Naive B cell (primary cell): ENCODE measurements around the gene UPF1. TPM values are rescaled to one million over a fixed set of nuclear protein-coding genes. Genes with fewer than 3 reads are reported as not detected.

Experiments
- ATAC-seq, 2 donors: fragments of 150-1000 bp; cut with Tn5 transposase; 2 replicates each; pipeline ENCODE4 v1.10.0; 2021; ENCODE audit warnings: low read depth in 2 of 2, mild to moderate bottlenecking in 2 of 2, moderate library complexity in 2 of 2
- DNase-seq: peaks from one replicate; pipeline ENCODE4 v3.0.0; 2022
- H3K27ac Mint-ChIP-seq, 6 donors: one replicate each; pipeline ENCODE4 v1.8.0; 2020 to 2022; ENCODE audit warnings: mild to moderate bottlenecking in 6 of 6, mixed read lengths in 6 of 6, moderate library complexity in 5 of 6, inconsistent platforms in 2 of 6
- H3K27me3 Mint-ChIP-seq, 3 donors: one replicate each; pipeline ENCODE4 v1.8.0; 2021 to 2022; ENCODE audit warnings: mixed read lengths in 3 of 3, mild to moderate bottlenecking in 1 of 3
- H3K36me3 Mint-ChIP-seq, 2 donors: one replicate each; pipeline ENCODE4 v1.8.0; 2020 to 2022; ENCODE audit warnings: mixed read lengths in 2 of 2, inconsistent platforms in 1 of 2, mild to moderate bottlenecking in 1 of 2
- H3K4me1 Mint-ChIP-seq, 3 donors: one replicate each; pipeline ENCODE4 v1.8.0; 2020 to 2022; ENCODE audit warnings: mixed read lengths in 3 of 3, inconsistent platforms in 1 of 3, mild to moderate bottlenecking in 1 of 3, moderate library complexity in 1 of 3
- H3K4me3 Mint-ChIP-seq, 8 donors: one replicate each; pipeline ENCODE4 v1.8.0; 2020 to 2022; ENCODE audit warnings: mild to moderate bottlenecking in 8 of 8, mixed read lengths in 8 of 8, moderate library complexity in 8 of 8, inconsistent platforms in 2 of 8
- H3K9me3 Mint-ChIP-seq, 7 donors: one replicate each; pipeline ENCODE4 v1.8.0; 2020 to 2022; ENCODE audit warnings: mixed read lengths in 7 of 7, mild to moderate bottlenecking in 5 of 7, inconsistent platforms in 2 of 7, moderate library complexity in 1 of 7
- polyA plus RNA-seq, 6 donors: library from polyadenylated mRNA; unstranded; fragments of 300-500 nt; fragmentation: Illumina TruSeq; gene quantifications; one replicate each; pipeline ENCODE4 v1.2.3, GENCODE V29; 2021; ENCODE audit warnings: low read depth in 6 of 6

The UPF1 gene
- polyA plus RNA-seq, 6 donors from 2014 or later, result 2.2 to 21.3 (median 10.0) TPM

DNA sequence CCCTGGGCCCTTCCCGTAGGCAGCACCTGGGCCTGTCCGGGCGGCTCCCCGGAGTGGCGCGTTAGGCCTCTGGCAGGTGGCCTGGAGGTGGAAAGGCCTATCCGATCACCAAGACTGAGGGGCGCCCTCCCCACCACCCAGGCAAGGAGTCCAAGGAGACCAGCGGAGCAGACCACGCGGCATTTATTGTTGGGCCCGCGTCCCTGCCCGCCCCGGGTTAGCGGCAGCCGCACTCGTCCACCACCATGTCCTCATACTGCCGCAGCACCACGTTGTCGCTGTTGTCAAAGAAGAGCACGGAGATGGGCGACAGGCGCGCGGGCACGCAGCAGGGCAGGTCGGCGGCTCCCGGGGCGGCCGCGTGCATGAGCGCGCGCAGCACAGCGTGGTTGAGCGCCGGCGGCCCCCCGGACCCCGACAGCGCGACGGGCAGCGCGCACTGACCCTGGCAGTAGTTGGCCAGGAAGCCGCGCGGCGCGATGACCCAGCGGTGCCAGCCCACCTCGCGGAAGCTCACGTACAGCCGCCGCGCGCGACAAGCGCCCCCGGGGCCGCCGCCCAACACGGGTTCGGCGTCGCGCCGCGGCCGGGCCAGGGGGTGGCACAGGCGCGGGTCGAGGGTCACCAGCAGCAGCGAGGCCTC lies 36.7 kb downstream of the UPF1 start:
- H3K27ac Mint-ChIP-seq, result no peak overlapping the region
- H3K36me3 Mint-ChIP-seq, result no peaks in the 10 kb centered on the region
- no peaks in the 10 kb centered on the region for H3K9me3 Mint-ChIP-seq
- DNase-seq, result no peak
- no peak overlapping the region for H3K4me3 Mint-ChIP-seq
- H3K27me3 Mint-ChIP-seq, result peaks cover 6 to 25% (median 18%) of the 10 kb centered on the region in 3 donors
- peaks cover 7 to 11% (median 10%) of the 10 kb centered on the region in 3 donors for H3K4me1 Mint-ChIP-seq
- ATAC-seq, result no peak

- no peak for ATAC-seq
- Mint-ChIP-seq H3K4me3 (peak overlapping the region in 1 of 8 donors; percentile 20), H3K27me3 (peaks cover 6 to 25% (median 18%) of the 10 kb centered on the region in 3 donors), H3K4me1 (peaks cover 7 to 11% (median 10%) of the 10 kb centered on the region in 3 donors), H3K36me3 (no peaks in the 10 kb centered on the region), H3K9me3 (no peaks in the 10 kb centered on the region), H3K27ac (no peak overlapping the region)
- DNase-seq, result no peak
These were observed 37.4 kb downstream of the UPF1 start for GRCh38 chr19:18869023-18869618.

- no peaks in the 10 kb centered on the region for H3K36me3 Mint-ChIP-seq
- H3K9me3 Mint-ChIP-seq, result no peaks in the 10 kb centered on the region
- peaks cover 7 to 11% (median 10%) of the 10 kb centered on the region in 3 donors for H3K4me1 Mint-ChIP-seq
- H3K27ac Mint-ChIP-seq, result no peak overlapping the region
- DNase-seq (no peak), ATAC-seq (no peak)
- H3K4me3 Mint-ChIP-seq, result peak overlapping the region in 4 of 8 donors; percentile 35 to 68 (median 48)
- H3K27me3 Mint-ChIP-seq, result peaks cover 6 to 25% (median 18%) of the 10 kb centered on the region in 3 donors
These were observed 38.2 kb downstream of the UPF1 start for GRCh38 chr19:18869781-18870530.

DNA sequence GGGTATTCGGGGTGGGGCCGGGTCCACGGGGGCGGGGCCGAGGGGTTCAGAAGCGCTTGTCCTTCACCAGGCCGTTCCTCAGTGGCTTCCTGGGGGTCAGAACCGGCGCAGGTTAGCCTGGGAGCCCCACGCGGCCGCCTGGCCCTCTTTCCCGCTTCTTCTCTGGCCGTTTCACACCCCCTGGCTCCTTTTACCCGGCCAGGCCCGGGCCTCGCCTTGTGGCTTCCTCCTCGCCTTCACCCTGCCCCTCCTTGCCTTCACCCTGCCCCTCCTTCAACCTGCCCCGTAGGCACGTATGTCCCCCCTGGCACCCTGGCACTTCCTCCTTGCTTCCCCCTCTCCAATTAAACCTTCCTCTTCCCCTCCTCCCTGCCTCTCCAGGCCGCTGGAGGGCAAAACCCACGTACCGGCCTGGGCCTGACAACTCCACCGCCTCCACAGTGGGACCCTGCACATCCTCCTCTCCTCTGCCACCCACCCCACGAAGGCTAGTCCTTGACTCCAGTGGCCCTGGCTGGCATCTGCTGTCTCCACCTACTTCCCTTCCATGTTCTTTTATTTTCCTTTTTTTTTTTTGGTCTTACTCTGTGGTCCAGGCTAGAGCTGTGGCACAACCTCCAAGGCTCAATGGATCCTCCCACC lies 38.9 kb downstream of the UPF1 start:
- Mint-ChIP-seq H3K27ac (peak overlapping the region in 3 of 6 donors; percentile 36 to 95 (median 68)), H3K4me3 (peak overlapping the region in 5 of 8 donors; percentile 12 to 76 (median 64)), H3K9me3 (peaks cover 0 to 3% (median 0%) of the 10 kb centered on the region in 7 donors), H3K4me1 (peaks cover 7 to 11% (median 10%) of the 10 kb centered on the region in 3 donors), H3K36me3 (no peaks in the 10 kb centered on the region), H3K27me3 (peaks cover 6 to 25% (median 18%) of the 10 kb centered on the region in 3 donors)
- DNase-seq, result no peak
- ATAC-seq, result no peak

DNA sequence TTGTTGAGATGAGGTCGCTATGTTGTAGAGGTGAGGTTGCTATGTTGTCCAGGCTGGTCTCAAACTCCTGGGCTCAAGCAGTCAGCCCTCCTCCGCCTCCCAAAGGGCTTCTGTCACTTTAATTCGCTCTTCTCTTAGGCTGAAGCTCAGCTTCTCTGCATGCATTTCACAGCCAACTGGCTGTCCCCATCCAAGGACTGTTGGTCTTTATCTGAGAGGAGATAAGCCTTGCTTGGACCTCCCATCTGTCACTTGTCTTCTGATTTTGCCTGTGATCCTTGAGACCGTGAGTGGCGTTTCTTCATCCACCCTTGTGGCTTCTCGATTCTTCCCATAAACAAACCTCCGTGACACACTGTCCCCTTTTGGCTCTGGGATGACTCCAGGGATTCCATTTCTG lies 39.8 kb downstream of the UPF1 start:
- Mint-ChIP-seq H3K27me3 (peaks cover 6 to 25% (median 18%) of the 10 kb centered on the region in 3 donors), H3K4me3 (peak overlapping the region in 3 of 8 donors; percentile 33 to 50 (median 43)), H3K27ac (no peak overlapping the region), H3K9me3 (peaks cover 0 to 3% (median 0%) of the 10 kb centered on the region in 7 donors), H3K4me1 (peaks cover 7 to 11% (median 10%) of the 10 kb centered on the region in 3 donors), H3K36me3 (no peaks in the 10 kb centered on the region)
- no peak for ATAC-seq
- DNase-seq, result no peak

DNA sequence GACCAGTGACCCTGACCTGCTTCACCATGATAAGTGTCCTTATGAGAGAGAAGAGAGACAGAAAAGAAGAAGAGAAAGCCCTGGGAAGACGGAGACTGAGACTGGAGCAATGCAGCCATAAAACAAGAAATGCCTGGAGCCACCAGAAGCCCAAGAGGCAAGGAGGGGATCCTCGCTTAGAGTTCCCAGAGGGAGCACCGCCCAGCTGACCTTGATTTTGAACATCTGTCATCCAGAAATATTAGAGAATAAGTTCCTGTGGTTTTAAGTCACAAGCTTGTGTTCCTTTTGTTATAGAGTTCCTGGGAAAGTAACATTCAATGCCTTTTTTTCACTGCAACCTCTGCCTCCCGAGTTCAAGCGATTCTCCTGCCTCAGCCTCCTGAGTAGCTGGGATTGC lies 44.0 kb downstream of the UPF1 start:
- DNase-seq (no peak), ATAC-seq (no peak)
- Mint-ChIP-seq H3K9me3 (peaks cover 0 to 6% (median 0%) of the 10 kb centered on the region in 7 donors), H3K36me3 (no peaks in the 10 kb centered on the region), H3K27ac (no peak overlapping the region), H3K4me1 (peaks cover 5 to 12% (median 9%) of the 10 kb centered on the region in 3 donors), H3K27me3 (peaks cover 6 to 22% (median 14%) of the 10 kb centered on the region in 3 donors), H3K4me3 (no peak overlapping the region)

DNA sequence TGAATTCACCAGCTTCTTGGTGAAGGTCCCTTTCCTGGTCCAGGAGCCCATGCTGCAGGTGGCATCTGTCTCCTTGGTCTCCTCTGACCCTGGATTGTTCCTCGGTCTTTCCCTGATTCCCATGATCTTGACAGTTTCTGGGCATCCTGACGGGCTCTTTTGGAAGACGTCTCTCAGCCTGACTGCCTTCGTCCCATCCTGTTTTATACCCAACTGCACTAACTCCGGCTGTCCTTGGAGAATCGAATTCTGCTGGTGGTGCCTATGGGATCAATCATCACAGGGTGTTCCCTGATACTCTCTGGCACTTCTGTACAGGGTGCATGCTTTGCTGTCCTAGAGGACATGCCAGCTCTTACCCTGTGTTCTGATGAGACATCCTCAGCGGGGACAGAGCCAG lies 45.1 kb downstream of the UPF1 start:
- Mint-ChIP-seq H3K4me1 (peaks cover 0 to 8% (median 0%) of the 10 kb centered on the region in 3 donors), H3K27ac (no peak overlapping the region), H3K9me3 (peaks cover 0 to 6% (median 0%) of the 10 kb centered on the region in 7 donors), H3K36me3 (no peaks in the 10 kb centered on the region), H3K27me3 (peaks cover 2 to 10% (median 8%) of the 10 kb centered on the region in 3 donors), H3K4me3 (no peak overlapping the region)
- DNase-seq, result no peak
- no peak for ATAC-seq

GRCh38 chr19:18878058-18878797 lies 46.5 kb downstream of the UPF1 start:
- Mint-ChIP-seq H3K4me3 (peak overlapping the region in 1 of 8 donors; percentile 39), H3K9me3 (peaks cover 0 to 6% (median 0%) of the 10 kb centered on the region in 7 donors), H3K4me1 (peaks cover 0 to 5% (median 0%) of the 10 kb centered on the region in 3 donors), H3K36me3 (no peaks in the 10 kb centered on the region), H3K27me3 (peaks cover 0 to 2% (median 1%) of the 10 kb centered on the region in 3 donors), H3K27ac (no peak overlapping the region)
- DNase-seq, result no peak
- no peak for ATAC-seq

DNA sequence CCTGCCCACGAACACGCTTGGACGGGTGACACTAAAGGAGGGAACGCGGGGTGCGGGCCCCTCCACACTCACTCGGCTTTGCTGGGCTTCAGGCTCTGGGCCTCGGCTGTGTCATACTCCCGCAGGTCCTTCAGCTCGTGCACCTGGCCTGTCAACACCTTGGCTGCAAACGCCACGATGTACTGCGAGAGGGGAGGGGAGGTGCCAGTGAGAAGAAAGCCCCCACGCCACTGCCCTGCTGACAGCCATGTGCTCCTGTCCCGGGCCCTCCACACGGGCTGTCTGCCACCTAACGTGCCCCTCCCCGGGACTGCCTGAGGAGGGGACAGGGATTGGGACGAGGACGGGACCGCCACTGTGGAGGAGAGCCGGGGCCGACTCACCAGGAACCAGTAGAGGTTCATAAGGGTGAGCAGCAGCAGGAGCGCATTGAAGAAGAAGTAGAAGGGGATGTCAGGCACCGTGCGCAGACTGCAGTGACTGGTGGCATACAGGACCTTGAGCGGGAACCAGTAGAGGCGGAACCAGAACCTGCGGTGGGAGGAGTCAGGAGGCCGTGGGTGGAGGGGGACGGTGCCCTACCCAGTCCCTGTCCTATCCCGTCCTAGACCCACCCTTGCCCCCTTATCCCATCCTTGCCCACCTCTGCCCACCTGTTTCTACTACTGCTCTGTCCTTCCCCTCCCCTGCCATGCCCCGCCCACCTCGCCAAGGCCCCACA lies 47.3 kb downstream of the UPF1 start:
- Mint-ChIP-seq H3K27me3 (no peaks in the 10 kb centered on the region), H3K36me3 (no peaks in the 10 kb centered on the region), H3K27ac (no peak overlapping the region), H3K4me1 (peaks cover 0 to 4% (median 0%) of the 10 kb centered on the region in 3 donors), H3K4me3 (no peak overlapping the region), H3K9me3 (peaks cover 0 to 6% (median 0%) of the 10 kb centered on the region in 7 donors)
- DNase-seq (no peak), ATAC-seq (no peak)

DNA sequence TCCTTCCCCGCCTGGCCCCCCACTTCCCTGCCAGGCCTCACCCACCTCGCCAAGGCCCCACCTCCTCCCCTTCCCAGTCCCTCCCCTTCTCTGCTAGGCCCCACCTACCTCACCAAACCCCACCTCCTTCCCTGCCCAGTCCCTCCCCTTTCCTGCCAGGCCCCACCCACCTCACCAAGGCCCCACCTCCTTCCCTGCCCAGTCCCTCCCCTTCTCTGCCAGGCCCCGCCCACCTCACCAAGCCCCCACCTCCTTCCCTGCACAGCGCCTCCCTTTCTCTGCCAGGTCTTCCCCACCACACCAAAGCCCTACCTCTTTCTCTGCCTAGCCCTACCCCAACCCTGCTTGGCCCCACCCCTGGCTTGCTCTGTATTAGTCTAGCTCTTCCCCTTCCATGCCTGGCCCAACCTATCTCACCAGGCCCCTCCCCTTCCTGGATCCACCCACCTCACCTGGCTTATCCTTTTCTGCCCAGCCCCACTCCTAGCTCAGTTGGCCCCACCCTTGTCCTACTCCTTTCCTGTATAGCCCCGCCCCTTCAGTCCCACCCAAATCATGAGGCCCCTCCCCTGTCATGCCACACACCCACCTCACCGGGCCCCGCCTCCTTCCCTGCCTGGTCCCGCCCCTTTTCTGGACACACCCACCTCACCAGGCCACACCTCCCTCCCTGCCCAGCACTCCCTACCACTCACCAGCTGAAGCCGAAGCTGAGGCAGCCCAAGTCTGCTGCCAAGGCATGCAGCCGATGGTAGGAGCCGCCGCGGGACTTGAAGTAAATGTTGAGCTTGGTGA lies 48.0 kb downstream of the UPF1 start:
- Mint-ChIP-seq H3K27ac (peak overlapping the region in 1 of 6 donors; percentile 44), H3K4me1 (peaks cover 0 to 4% (median 0%) of the 10 kb centered on the region in 3 donors), H3K36me3 (no peaks in the 10 kb centered on the region), H3K9me3 (peaks cover 0 to 6% (median 0%) of the 10 kb centered on the region in 7 donors), H3K4me3 (no peak overlapping the region), H3K27me3 (no peaks in the 10 kb centered on the region)
- ATAC-seq, result peak; percentile 36 to 63
- DNase-seq, result no peak

- no peak overlapping the region for H3K27ac Mint-ChIP-seq
- H3K4me3 Mint-ChIP-seq, result peak overlapping the region in 2 of 8 donors; percentile 13 to 60
- no peak for DNase-seq
These were observed 49.7 kb downstream of the UPF1 start for GRCh38 chr19:18881491-18881890.

More at GRCh38 chr19:18881491-18881890, 49.7 kb downstream of the UPF1 start:
- Mint-ChIP-seq H3K9me3 (peaks cover 0 to 6% (median 0%) of the 10 kb centered on the region in 7 donors), H3K4me1 (peaks cover 0 to 4% (median 0%) of the 10 kb centered on the region in 3 donors), H3K36me3 (no peaks in the 10 kb centered on the region), H3K27me3 (peaks cover 0 to under 1% (median under 1%) of the 10 kb centered on the region in 3 donors)
- no peak for ATAC-seq
